ENCODE data around the gene MGAT1. TPM values are rescaled to one million over a fixed set of nuclear protein-coding genes. Genes with fewer than 3 reads are reported as not detected.

Gene MGAT1
- total and polyA plus RNA-seq, 2 of the 8 experiments (the other 6 are each of a cell fraction or from before 2014, with no cell fraction given) = 66.8 to 77.0 TPM

- peak overlapping the region; percentile 53 to 54; a peak in 2 of 4 replicates for H3K4me2 ChIP-seq (ENCODE audit: insufficient read depth in 1 of 2, low read depth in 2 of 2, low read length in 2 of 2)
- CTCF ChIA-PET (ENCODE audit: partially characterized antibody) = interaction anchor here (0.6 to 10.6 kb wide), 9 partner anchors 14 to 324 kb away, joined by 3 to 99 read pairs (median 7); partner anchors contain the start of gene MGAT1
- no peak for TF ChIP-seq ASH2L (IDR thresholded peaks at IDR 0.05; ENCODE audit: low read length)
- TF ChIP-seq ZNF274 (IDR thresholded peaks at IDR 0.05; ENCODE audit: borderline replicate concordance, extremely low read depth, low read length) = no peak
- no peak for TF ChIP-seq CHD1 (IDR thresholded peaks at IDR 0.05; ENCODE audit: low read depth, low read length)
- TF ChIP-seq SIRT6 (IDR thresholded peaks at IDR 0.05; ENCODE audit: low read length) = no peak
- TF ChIP-seq RAD21 (IDR thresholded peaks at IDR 0.05 in 1 of 2, conservative IDR thresholded peaks at IDR 0.05 in 1 of 2; ENCODE audit: low read depth in 2 of 2, low read length in 2 of 2) = peak; percentile 42 to 57; a peak in 3 of 4 replicates
- peak in 2 of 3 experiments; percentile 19 to 20; a peak in 2 of 4 replicates for TF ChIP-seq CTCF (IDR thresholded peaks at IDR 0.05; ENCODE audit: control extremely low read depth in 1 of 3, insufficient read depth in 1 of 3, low read depth in 1 of 3, low read length in 3 of 3)
- TF ChIP-seq MAX (IDR thresholded peaks at IDR 0.05) = peak; percentile 42; the same call in 1 of the 2 replicates
These were observed 15.8 kb downstream of the MGAT1 start for GRCh38 chr5:180786531-180787398.

More at GRCh38 chr5:180786531-180787398, 15.8 kb downstream of the MGAT1 start:
- no peak overlapping the region for H3K56ac ChIP-seq (replicated peaks; ENCODE audit: insufficient read length, low read depth, low read length)
- H3K79me1 ChIP-seq (ENCODE audit: low read depth, low read length) = peaks cover 4% of the 10 kb centered on the region; the same call in 1 of the 2 replicates
- H3K23ac ChIP-seq (ENCODE audit: insufficient read length) = no peak overlapping the region
- peak overlapping the region; percentile 24 for H4K5ac ChIP-seq (ENCODE audit: insufficient read length, low read depth, low read length)
- peak overlapping the region; percentile 77 for H2AK5ac ChIP-seq (ENCODE audit: low read depth, low read length)
- peak overlapping the region in 2 of 4 experiments; percentile 13 to 36; a peak in 2 of 7 replicates for H3K9ac ChIP-seq (replicated peaks in 1 of 4; ENCODE audit: extremely low read depth in 1 of 4, low read depth in 3 of 4, low read length in 3 of 4)
- FAIRE-seq = no peak
- POLR2A ChIA-PET (ENCODE audit: partially characterized antibody) = interaction anchor here (0.6 to 3.2 kb wide), 10 partner anchors 8 to 487 kb away, joined by 3 to 26 read pairs (median 5); partner anchors contain the start of genes MGAT1 and ZFP62
- no peaks in the 10 kb centered on the region for H3K9me3 ChIP-seq (ENCODE audit: insufficient read depth in 2 of 2, low read depth in 1 of 2, low read length in 1 of 2)
- peak overlapping the region; percentile 97 for H2BK20ac ChIP-seq (ENCODE audit: low read length)
- peak overlapping the region; percentile 91 for H3K27ac ChIP-seq (ENCODE audit: low read depth, low read length)
- no peak overlapping the region for H3K14ac ChIP-seq (ENCODE audit: insufficient read length)
- H4K91ac ChIP-seq (replicated peaks; ENCODE audit: insufficient read length, low read length) = peak overlapping the region; percentile 67
- H2BK5ac ChIP-seq (ENCODE audit: low read depth, low read length) = peak overlapping the region; percentile 95; the same call in 1 of the 2 replicates
- DNase-seq (ENCODE audit: low read depth in 1 of 2, low spot score in 2 of 2) = no peak
- peaks cover 0 to 5% of the 10 kb centered on the region in 2 experiments for H4K20me1 ChIP-seq (replicated peaks in 1 of 2; ENCODE audit: control insufficient read depth in 1 of 2, insufficient read depth in 2 of 2, low read length in 2 of 2)
- peak overlapping the region; percentile 97 for H2BK12ac ChIP-seq (ENCODE audit: low read depth, low read length)
- H3K18ac ChIP-seq (ENCODE audit: extremely low read depth, low read length) = peak overlapping the region; percentile 88
- peak overlapping the region; percentile 27 for H3K4ac ChIP-seq (replicated peaks; ENCODE audit: insufficient read length, low read depth, low read length)
- WGBS, 2 experiments (ENCODE audit: extremely low coverage in 1 of 2, insufficient coverage in 1 of 2, insufficient read length in 1 of 2, insufficient replicate concordance in 2 of 2, low coverage in 1 of 2, low lambda C conversion rate in 2 of 2, missing lambda C conversion rate in 1 of 2) = 72% methylated on average over 21 of the region's 21 CpGs; no CpG with 5 or more reads in 1 of the 2 experiments
- peaks cover 0 to 2% of the 10 kb centered on the region in 2 experiments; a peak in 1 of 4 replicates for H3K79me2 ChIP-seq (ENCODE audit: control insufficient read depth in 1 of 2, insufficient read depth in 2 of 2, low read length in 2 of 2)
- peak overlapping the region in 1 of 4 experiments; percentile 8; a peak in 1 of 8 replicates for H3K4me3 ChIP-seq (ENCODE audit: extremely low read depth in 1 of 4, insufficient read depth in 2 of 4, low read depth in 3 of 4, low read length in 4 of 4)
- H3K23me2 ChIP-seq (ENCODE audit: low read depth, low read length) = no peaks in the 10 kb centered on the region
- H4K8ac ChIP-seq (ENCODE audit: extremely low read depth, insufficient read depth, low read length) = peak overlapping the region; percentile 4; the same call in 1 of the 2 replicates
- peaks cover 17 to 34% (median 26%) of the 10 kb centered on the region in 4 experiments for H3K4me1 ChIP-seq (replicated peaks in 1 of 4; ENCODE audit: control insufficient read depth in 3 of 4, insufficient read depth in 4 of 4, low read length in 3 of 4)
- no peaks in the 10 kb centered on the region for H3K27me3 ChIP-seq (replicated peaks in 1 of 4; ENCODE audit: control insufficient read depth in 3 of 4, extremely low read depth in 1 of 4, insufficient read depth in 3 of 4, low read length in 3 of 4)
- H2BK120ac ChIP-seq (replicated peaks; ENCODE audit: low read depth, low read length) = peak overlapping the region; percentile 47
- peak overlapping the region; percentile 92 for H2BK15ac ChIP-seq (ENCODE audit: low read length)
- H3K36me3 ChIP-seq (ENCODE audit: control insufficient read depth in 2 of 4, insufficient read depth in 4 of 4, low read length in 3 of 4) = peaks cover under 1 to 8% (median 3%) of the 10 kb centered on the region in 4 experiments; a peak in 5 of 8 replicates
- H2AFZ ChIP-seq (ENCODE audit: low read length) = no peak overlapping the region
